M059J (cell line): Measurements from ENCODE around the gene BACE1-AS. TPM values are rescaled to one million over a fixed set of nuclear protein-coding genes. Genes with fewer than 3 reads are reported as not detected.
"Not testable (repeated sequence)": the region's sequence is repeated elsewhere in the genome, so short reads cannot be mapped to it uniquely, and the experiment has no call there.

Experiments
- DNase-seq: peaks from one replicate; pipeline ENCODE4 v3.0.0-alpha.2; 2012; ENCODE audit warnings: low read depth
- total RNA-seq: library from RNA; depleted of rRNA; stranded (reverse); fragments of >200 nt; shearing (Covaris generic); gene quantifications from 2 replicates; pipeline ENCODE4 v1.2.3, GENCODE V29; 2014; rRNA removed

BACE1-AS gene
- total RNA-seq, 1 experiment from 2014 or later = 2.3 TPM

- DNase-seq = peak; percentile 36
Measured at GRCh38 chr11:117319214-117319840, 28.2 kb downstream of the BACE1-AS start.

- DNase-seq = not testable (repeated sequence)
Measured at GRCh38 chr11:117327255-117327566, 36.1 kb downstream of the BACE1-AS start.

- peak; percentile 97 for DNase-seq
Measured at GRCh38 chr11:117327567-117328374, 36.6 kb downstream of the BACE1-AS start, which contains the start of gene CEP164. TSS of gene CEP164 (plus strand) at chr11:117327854. CDS start at chr11:117338587, 10,733 bp downstream.

- DNase-seq = peak; percentile 49
Measured at GRCh38 chr11:117328375-117329010, 37.3 kb downstream of the BACE1-AS start.

- no peak for DNase-seq
Measured at GRCh38 chr11:117332843-117333242, 41.7 kb downstream of the BACE1-AS start.

GRCh38 chr11:117333917-117334316, 42.8 kb downstream of the BACE1-AS start:
- DNase-seq = no peak

GRCh38 chr11:117334896-117335295, 43.8 kb downstream of the BACE1-AS start:
- DNase-seq = no peak

GRCh38 chr11:117335399-117335798, 44.3 kb downstream of the BACE1-AS start:
- DNase-seq = no peak

- no peak for DNase-seq
Measured at GRCh38 chr11:117337076-117337475, 45.9 kb downstream of the BACE1-AS start.

Other genes with a start within 250 kb of the BACE1-AS start
- gene SIK3, start 192.9 kb upstream of the BACE1-AS start, total RNA-seq = 9.6 and 11.0 TPM in 2 replicates
- gene PAFAH1B2, start 147.1 kb upstream of the BACE1-AS start, total RNA-seq = 104 and 152 TPM in 2 replicates
- 13.6 and 20.1 TPM in 2 replicates for gene SIDT2, start 112.6 kb upstream of the BACE1-AS start, total RNA-seq
- 335 and 409 TPM in 2 replicates for gene TAGLN, start 92.0 kb upstream of the BACE1-AS start, total RNA-seq
- gene PCSK7, start 59.3 kb upstream of the BACE1-AS start, total RNA-seq = 32.0 and 33.6 TPM in 2 replicates
- 7.8 and 7.9 TPM in 2 replicates for gene RNF214, start 58.7 kb upstream of the BACE1-AS start, total RNA-seq
- 40.9 and 43.3 TPM in 2 replicates for gene BACE1, start 24.9 kb downstream of the BACE1-AS start, total RNA-seq
- 8.4 and 20.6 TPM in 2 replicates for gene CEP164, start 36.5 kb downstream of the BACE1-AS start, total RNA-seq